GM18507 (cell line): Measurements from ENCODE around the gene SEMA6B.
A peak's percentile ranks its signal among the peaks of the same experiment; 100 is the strongest.
"Not testable (repeated sequence)": the region's sequence is repeated elsewhere in the genome, so short reads cannot be mapped to it uniquely, and the experiment has no call there.

Source experiments
- DNase-seq: peaks from one replicate; pipeline ENCODE4 v3.0.0; 2011; ENCODE audit warnings: low read depth; ENCODE audit not compliant: insufficient read length; ENCODE audit errors: extremely low spot score
- FAIRE-seq: peaks from 2 replicates; lab custom pipeline; 2011; peaks lifted over from hg19 to GRCh38; lab: Jason Lieb, UNC

Gene SEMA6B

GRCh38 chr19:4553775-4554174 is 5.7 kb downstream of the SEMA6B start:
- DNase-seq (no peak), FAIRE-seq (no peak)

- FAIRE-seq: no peak
These were observed 6.3 kb downstream of the SEMA6B start for GRCh38 chr19:4553092-4553695.

GRCh38 chr19:4552525-4552819 is 7.0 kb downstream of the SEMA6B start:
- FAIRE-seq: no peak

More at GRCh38 chr19:4553092-4553695, 6.3 kb downstream of the SEMA6B start:
- no peak for DNase-seq

GRCh38 chr19:4550479-4551050 is 8.9 kb downstream of the SEMA6B start:
- no peak for FAIRE-seq

More at GRCh38 chr19:4552525-4552819, 7.0 kb downstream of the SEMA6B start:
- DNase-seq: no peak

GRCh38 chr19:4550018-4550417 is 9.5 kb downstream of the SEMA6B start:
- DNase-seq: no peak
- FAIRE-seq: no peak

More at GRCh38 chr19:4550479-4551050, 8.9 kb downstream of the SEMA6B start:
- DNase-seq: no peak

- no peak for FAIRE-seq
- no peak for DNase-seq
These were observed 11.3 kb downstream of the SEMA6B start for GRCh38 chr19:4548238-4548584.

GRCh38 chr19:4547303-4548237 is 11.9 kb downstream of the SEMA6B start:
- DNase-seq (no peak), FAIRE-seq (no peak)

GRCh38 chr19:4543842-4544647 is 15.4 kb downstream of the SEMA6B start:
- DNase-seq (no peak), FAIRE-seq (no peak)

GRCh38 chr19:4542896-4543841 is 16.3 kb downstream of the SEMA6B start:
- FAIRE-seq (no peak), DNase-seq (no peak)

GRCh38 chr19:4541806-4542145 is 17.7 kb downstream of the SEMA6B start:
- FAIRE-seq, DNase-seq: not testable (repeated sequence)

GRCh38 chr19:4541114-4541805 is 18.2 kb downstream of the SEMA6B start:
- DNase-seq (no peak), FAIRE-seq (no peak)

GRCh38 chr19:4539693-4540581 is 19.5 kb downstream of the SEMA6B start, which contains the start of gene LRG1:
Gene LRG1, minus strand, starts transcription at chr19:4540036. Its CDS starts 23 bp downstream, at chr19:4540013.
- FAIRE-seq: peak; percentile 84
- peak; percentile 52 for DNase-seq

GRCh38 chr19:4539169-4539692 is 20.3 kb downstream of the SEMA6B start:
- DNase-seq: no peak
- FAIRE-seq: no peak

- no peak for DNase-seq
- no peak for FAIRE-seq
These were observed 20.9 kb downstream of the SEMA6B start for GRCh38 chr19:4538601-4538954.

GRCh38 chr19:4537953-4538600 is 21.4 kb downstream of the SEMA6B start:
- DNase-seq (no peak), FAIRE-seq (no peak)

GRCh38 chr19:4536798-4537197 is 22.7 kb downstream of the SEMA6B start:
- FAIRE-seq: no peak
- DNase-seq: no peak
